ENCODE measurements around the gene SF3B5. TPM values are rescaled to one million over a fixed set of nuclear protein-coding genes. Genes with fewer than 3 reads are reported as not detected.

Gene SF3B5
- total RNA-seq, 1 donor from 2014 or later: 129 TPM

GRCh38 chr6:144104488-144104887 lies 9.1 kb upstream of the SF3B5 start:
- H3K4me1 Mint-ChIP-seq (ENCODE audit: low read depth, unreplicated experiment): peaks cover 2% of the 10 kb centered on the region

GRCh38 chr6:144103026-144103563 lies 7.7 kb upstream of the SF3B5 start:
- DNase-seq (ENCODE audit: low read depth) (no peak), FAIRE-seq (no peak)
- no peak overlapping the region for H3K9ac ChIP-seq (ENCODE audit: low read length)
- peaks cover 2% of the 10 kb centered on the region for H3K27me3 ChIP-seq (ENCODE audit: insufficient read depth, low read length)
- no peaks in the 10 kb centered on the region for H3K4me1 ChIP-seq (ENCODE audit: insufficient read depth, low read length)
- no peak overlapping the region for H3K4me3 ChIP-seq (ENCODE audit: insufficient read depth, low read depth, low read length)
- Mint-ChIP-seq H3K4me1 (ENCODE audit: low read depth, unreplicated experiment) (peaks cover 2% of the 10 kb centered on the region), H3K9me3 (ENCODE audit: unreplicated experiment) (no peaks in the 10 kb centered on the region), H3K27ac (ENCODE audit: unreplicated experiment) (no peak overlapping the region), H3K36me3 (ENCODE audit: low read depth, unreplicated experiment) (no peaks in the 10 kb centered on the region), H3K27me3 (ENCODE audit: low read depth, unreplicated experiment) (peaks cover 4% of the 10 kb centered on the region), H3K4me3 (ENCODE audit: unreplicated experiment) (no peak overlapping the region)
- H3K36me3 ChIP-seq (ENCODE audit: insufficient read depth, low read length): no peaks in the 10 kb centered on the region
- H3K27ac ChIP-seq (ENCODE audit: low read depth, low read length): no peak overlapping the region
- TF ChIP-seq EZH2 (IDR thresholded peaks at IDR 0.05; ENCODE audit: insufficient read depth, low read length) (no peak), CTCF (IDR thresholded peaks at IDR 0.05; ENCODE audit: insufficient read depth, low read depth, low read length) (no peak)
- no peaks in the 10 kb centered on the region for H4K20me1 ChIP-seq (ENCODE audit: insufficient read depth, low read length)
- no peaks in the 10 kb centered on the region for H3K9me3 ChIP-seq (ENCODE audit: insufficient read depth, low read depth, low read length)
- no peaks in the 10 kb centered on the region for H3K79me2 ChIP-seq (ENCODE audit: insufficient read depth, low read length)
- no peak overlapping the region for H3K4me2 ChIP-seq (ENCODE audit: low read length)
- no peak overlapping the region for H2AFZ ChIP-seq (ENCODE audit: low read depth, low read length)

More at GRCh38 chr6:144104488-144104887, 9.1 kb upstream of the SF3B5 start:
- no peaks in the 10 kb centered on the region for H3K36me3 Mint-ChIP-seq (ENCODE audit: low read depth, unreplicated experiment)
- peaks cover 3% of the 10 kb centered on the region for H3K27me3 Mint-ChIP-seq (ENCODE audit: low read depth, unreplicated experiment)
- no peaks in the 10 kb centered on the region for H3K79me2 ChIP-seq (ENCODE audit: insufficient read depth, low read length)
- H3K27me3 ChIP-seq (ENCODE audit: insufficient read depth, low read length): peaks cover 2% of the 10 kb centered on the region
- no peak for DNase-seq (ENCODE audit: low read depth)
- H3K9me3 ChIP-seq (ENCODE audit: insufficient read depth, low read depth, low read length): no peaks in the 10 kb centered on the region
- no peaks in the 10 kb centered on the region for H3K36me3 ChIP-seq (ENCODE audit: insufficient read depth, low read length)
- no peaks in the 10 kb centered on the region for H3K4me1 ChIP-seq (ENCODE audit: insufficient read depth, low read length)
- no peaks in the 10 kb centered on the region for H3K9me3 Mint-ChIP-seq (ENCODE audit: unreplicated experiment)
- no peak overlapping the region for H3K9ac ChIP-seq (ENCODE audit: low read length)
- H3K4me3 Mint-ChIP-seq (ENCODE audit: unreplicated experiment): no peak overlapping the region
- no peak overlapping the region for H3K27ac Mint-ChIP-seq (ENCODE audit: unreplicated experiment)
- no peaks in the 10 kb centered on the region for H4K20me1 ChIP-seq (ENCODE audit: insufficient read depth, low read length)
- H3K4me3 ChIP-seq (ENCODE audit: insufficient read depth, low read depth, low read length): no peak overlapping the region
- no peak overlapping the region for H3K27ac ChIP-seq (ENCODE audit: low read depth, low read length)
- TF ChIP-seq CTCF (IDR thresholded peaks at IDR 0.05; ENCODE audit: insufficient read depth, low read depth, low read length): no peak
- no peak for TF ChIP-seq EZH2 (IDR thresholded peaks at IDR 0.05; ENCODE audit: insufficient read depth, low read length)
- no peak overlapping the region for H2AFZ ChIP-seq (ENCODE audit: low read depth, low read length)
- H3K4me2 ChIP-seq (ENCODE audit: low read length): no peak overlapping the region
- FAIRE-seq: no peak

- H3K27ac Mint-ChIP-seq (ENCODE audit: unreplicated experiment): no peak overlapping the region
- H3K4me3 ChIP-seq (ENCODE audit: insufficient read depth, low read depth, low read length): no peak overlapping the region
- no peak overlapping the region for H3K4me3 Mint-ChIP-seq (ENCODE audit: unreplicated experiment)
- H3K9me3 ChIP-seq (ENCODE audit: insufficient read depth, low read depth, low read length): no peaks in the 10 kb centered on the region
- H3K27me3 Mint-ChIP-seq (ENCODE audit: low read depth, unreplicated experiment): peaks cover 4% of the 10 kb centered on the region
- no peaks in the 10 kb centered on the region for H3K36me3 ChIP-seq (ENCODE audit: insufficient read depth, low read length)
- peaks cover 4% of the 10 kb centered on the region for H3K4me1 Mint-ChIP-seq (ENCODE audit: low read depth, unreplicated experiment)
- H3K4me2 ChIP-seq (ENCODE audit: low read length): no peak overlapping the region
- TF ChIP-seq CTCF (IDR thresholded peaks at IDR 0.05; ENCODE audit: insufficient read depth, low read depth, low read length) (no peak), EZH2 (IDR thresholded peaks at IDR 0.05; ENCODE audit: insufficient read depth, low read length) (no peak)
- no peak overlapping the region for H3K9ac ChIP-seq (ENCODE audit: low read length)
- no peak overlapping the region for H3K27ac ChIP-seq (ENCODE audit: low read depth, low read length)
- FAIRE-seq: no peak
- H4K20me1 ChIP-seq (ENCODE audit: insufficient read depth, low read length): peaks cover 6% of the 10 kb centered on the region
- H3K27me3 ChIP-seq (ENCODE audit: insufficient read depth, low read length): peaks cover 2% of the 10 kb centered on the region
- no peak for DNase-seq (ENCODE audit: low read depth)
- H3K9me3 Mint-ChIP-seq (ENCODE audit: unreplicated experiment): no peaks in the 10 kb centered on the region
- peaks cover 6% of the 10 kb centered on the region for H3K4me1 ChIP-seq (ENCODE audit: insufficient read depth, low read length)
- H3K36me3 Mint-ChIP-seq (ENCODE audit: low read depth, unreplicated experiment): no peaks in the 10 kb centered on the region
- H3K79me2 ChIP-seq (ENCODE audit: insufficient read depth, low read length): peaks cover 14% of the 10 kb centered on the region
- no peak overlapping the region for H2AFZ ChIP-seq (ENCODE audit: low read depth, low read length)
These were observed 3.6 kb upstream of the SF3B5 start for GRCh38 chr6:144098993-144099392.

All from astrocyte (in vitro differentiated cells and primary cell).